B cell (primary cell): ENCODE results near the gene HOMEZ. TPM values are rescaled to one million over a fixed set of nuclear protein-coding genes. Genes with fewer than 3 reads are reported as not detected.
"Not testable (repeated sequence)": the region's sequence is repeated elsewhere in the genome, so short reads cannot be mapped to it uniquely, and the experiment has no call there.

Source experiments
- ATAC-seq: fragments of 200-7000 bp; cut with Tn5 transposase; one replicate; pipeline ENCODE4 v1.10.0; 2021; ENCODE audit warnings: low read depth, mild to moderate bottlenecking, moderate number of reproducible peaks, moderate library complexity
- CTCF ChIA-PET: fragments of 350-600 bp; sonication (Branson Sonifier 250); formaldehyde crosslinking; loops from one replicate; lab custom pipeline; 2021; ENCODE audit warnings: antibody characterized with exemption, inconsistent platforms; lab: Charles Lee
- POLR2A ChIA-PET: fragments of 350-600 bp; sonication (Branson Sonifier 250); formaldehyde crosslinking; loops from one replicate; lab custom pipeline; 2021; ENCODE audit warnings: antibody characterized with exemption; lab: Charles Lee
- DNase-seq: peaks from one replicate; pipeline ENCODE4 v3.0.0; 2013
- H2AFZ ChIP-seq: 2 replicates; pipeline ENCODE4 v1.6.1; 2012; ENCODE audit warnings: mild to moderate bottlenecking, low read depth, low read length; ENCODE audit not compliant: insufficient read depth, poor library complexity, severe bottlenecking
- H3K27ac ChIP-seq, 2 donors: 1 replicate in 1 of 2; 2 replicates in 1 of 2; pipeline ENCODE4 v1.5.1; 2012 to 2013; ENCODE audit warnings: low read length in 2 of 2, mild to moderate bottlenecking in 2 of 2, moderate library complexity in 1 of 2
- H3K27me3 ChIP-seq, 4 experiments: fragments of 200-600 bp in 1 of 4; sonication (generic) in 1 of 4; replicated peaks in 1 of 4; 1 replicate in 2 of 4; 2 replicates in 2 of 4; pipeline versions ENCODE4 v1.6.1 to v1.7.0; 2013 to 2016; ENCODE audit warnings: low read length in 3 of 4, mild to moderate bottlenecking in 2 of 4, mixed read lengths in 1 of 4, moderate library complexity in 1 of 4; ENCODE audit not compliant: insufficient read depth in 4 of 4, control insufficient read depth in 3 of 4; ENCODE audit errors: control extremely low read depth in 1 of 4
- H3K36me3 ChIP-seq, 2 experiments: replicated peaks in 1 of 2; 1 replicate in 1 of 2; 2 replicates in 1 of 2; pipeline versions ENCODE4 v1.6.1 to v1.7.1; 2013; ENCODE audit warnings: low read length in 1 of 2; ENCODE audit not compliant: insufficient read depth in 2 of 2, control insufficient read depth in 1 of 2; ENCODE audit errors: control extremely low read depth in 1 of 2, extremely low read depth in 1 of 2
- H3K4me1 ChIP-seq, 2 donors: fragments of 200-600 bp in 1 of 2; sonication (generic) in 1 of 2; 1 replicate in 1 of 2; 2 replicates in 1 of 2; pipeline versions ENCODE4 v1.5.1 to v1.6.1; 2013 to 2017; ENCODE audit warnings: low read length in 2 of 2; ENCODE audit not compliant: control insufficient read depth in 2 of 2, insufficient read depth in 2 of 2
- H3K4me2 ChIP-seq: replicated peaks from 2 replicates; pipeline ENCODE3; 2012; ENCODE audit warnings: mild to moderate bottlenecking, low read depth, low read length; ENCODE audit not compliant: poor library complexity, severe bottlenecking
- H3K4me3 ChIP-seq, 5 experiments: fragments of 200-600 bp in 1 of 5; sonication (generic) in 1 of 5; 1 replicate in 3 of 5; 2 replicates in 2 of 5; pipeline versions ENCODE4 v1.5.1 to v1.7.0; 2011 to 2016; ENCODE audit warnings: low read length in 4 of 5, mild to moderate bottlenecking in 4 of 5, low read depth in 2 of 5, control low read depth in 1 of 5, moderate library complexity in 1 of 5; ENCODE audit not compliant: insufficient read depth in 1 of 5; ENCODE audit errors: control extremely low read depth in 1 of 5, extremely low read depth in 1 of 5
- H3K79me2 ChIP-seq: fragments of 200-600 bp; sonication (generic); one replicate; pipeline ENCODE4 v1.6.0; 2016; ENCODE audit warnings: low read length; ENCODE audit not compliant: control insufficient read depth, insufficient read depth
- H3K9ac ChIP-seq: fragments of 200-600 bp; sonication (generic); 2 replicates; pipeline ENCODE4 v1.6.1; 2017; ENCODE audit warnings: mild to moderate bottlenecking, low read length, moderate library complexity
- H3K9me3 ChIP-seq, 3 donors: one replicate each; pipeline versions ENCODE4 v1.6.1 to v1.7.1; 2013; ENCODE audit warnings: low read length in 2 of 3; ENCODE audit not compliant: control insufficient read depth in 2 of 3, insufficient read depth in 1 of 3; ENCODE audit errors: control extremely low read depth in 1 of 3
- H4K20me1 ChIP-seq: 2 replicates; pipeline ENCODE4 v1.6.0; 2012; ENCODE audit warnings: mild to moderate bottlenecking, low read length; ENCODE audit not compliant: insufficient read depth, control insufficient read depth, poor library complexity, severe bottlenecking
- H3K27ac Mint-ChIP-seq: one replicate; pipeline ENCODE4 v1.8.0; 2021; ENCODE audit warnings: mixed read lengths
- H3K27me3 Mint-ChIP-seq: one replicate; pipeline ENCODE4 v1.8.0; 2021; ENCODE audit warnings: mixed read lengths
- H3K4me1 Mint-ChIP-seq: one replicate; pipeline ENCODE4 v1.8.0; 2021; ENCODE audit warnings: mixed read lengths
- H3K4me3 Mint-ChIP-seq: one replicate; pipeline ENCODE4 v1.8.0; 2021; ENCODE audit warnings: mixed read lengths
- H3K9me3 Mint-ChIP-seq: one replicate; pipeline ENCODE4 v1.8.0; 2022; ENCODE audit warnings: mixed read lengths; ENCODE audit not compliant: insufficient read depth
- CTCF ChIP-seq: fragments of 200-600 bp; IDR thresholded peaks from one replicate; pipeline ENCODE4 v1.8.0; 2022; ENCODE audit warnings: antibody characterized with exemption, mild to moderate bottlenecking
- EZH2 ChIP-seq: IDR thresholded peaks from 2 replicates; pipeline ENCODE4 v1.6.1; 2012; ENCODE audit warnings: borderline replicate concordance, low read depth, mild to moderate bottlenecking, moderate library complexity, low read length; ENCODE audit not compliant: insufficient read depth, poor library complexity, severe bottlenecking
- WGBS: methylation state at CpG from one replicate; pipeline ENCODE4 v1.1.5; 2013; ENCODE audit warnings: missing lambda C conversion rate; ENCODE audit not compliant: insufficient coverage; 5-methylcytosine and 5-hydroxymethylcytosine counted together
- intact Hi-C: fragments of 100-400 bp; cut with micrococcal nuclease; formaldehyde crosslinking; loops from one replicate; pipeline ENCODE4 v1.10.0; 2022
- polyA plus RNA-seq: library from polyadenylated mRNA; depleted of rRNA; stranded (reverse); fragments of >200 nt; gene quantifications from 2 replicates; pipeline ENCODE4 v1.2.3, GENCODE V29; 2012
- total RNA-seq, 2 donors: library from RNA; stranded (reverse); fragments of 120-200 nt in 1 of 2; gene quantifications; 1 replicate in 1 of 2; 2 replicates in 1 of 2; pipeline versions ENCODE4 v1.2.3 to v1.2.4, GENCODE V29; 2013 to 2022

Gene HOMEZ
- total and polyA plus RNA-seq, 2 donors (not counting 1 experiment from before 2014, with no cell fraction given), result 4.2 to 15.5 TPM

- Histone ChIP-seq H3K4me1 (no peaks in the 10 kb centered on the region), H3K4me2 (no peak overlapping the region), H3K36me3 (no peaks in the 10 kb centered on the region), H3K27me3 (no peaks in the 10 kb centered on the region), H3K9ac (no peak overlapping the region), H2AFZ (no peak overlapping the region), H3K9me3 (no peaks in the 10 kb centered on the region), H4K20me1 (no peaks in the 10 kb centered on the region), H3K4me3 (no peak overlapping the region), H3K79me2 (no peaks in the 10 kb centered on the region), H3K27ac (no peak overlapping the region)
- ATAC-seq (no peak), DNase-seq (no peak)
- CTCF ChIA-PET, result interaction anchor here (11.4 kb wide), 1 partner anchor 110 kb away, joined by 129 read pairs; the partner anchor contains the start of gene CMTM5
- Mint-ChIP-seq H3K4me1 (no peaks in the 10 kb centered on the region), H3K4me3 (no peak overlapping the region), H3K27ac (no peak overlapping the region), H3K9me3 (no peaks in the 10 kb centered on the region), H3K27me3 (peaks cover 13% of the 10 kb centered on the region)
- intact Hi-C loops, result no loop called here
- POLR2A ChIA-PET, result no interaction called here
- 95% methylated on average over 5 of the region's 7 CpGs for WGBS
- TF ChIP-seq CTCF (no peak), EZH2 (no peak)
Observed at GRCh38 chr14:23269193-23269592, 16.7 kb downstream of the HOMEZ start.

GRCh38 chr14:23260849-23261248 lies 25.1 kb downstream of the HOMEZ start:
- H3K4me1 Mint-ChIP-seq, H3K4me3 Mint-ChIP-seq, ATAC-seq, H3K4me3 ChIP-seq, H2AFZ ChIP-seq, H3K36me3 ChIP-seq, H3K9ac ChIP-seq, H3K4me1 ChIP-seq, H4K20me1 ChIP-seq, intact Hi-C loops, H3K27ac Mint-ChIP-seq, H3K9me3 Mint-ChIP-seq, DNase-seq, POLR2A ChIA-PET, H3K79me2 ChIP-seq, H3K27ac ChIP-seq, H3K9me3 ChIP-seq, H3K4me2 ChIP-seq: not testable (repeated sequence)
- peaks cover 0 to 14% (median 4%) of the 10 kb centered on the region in 4 experiments for H3K27me3 ChIP-seq
- CTCF ChIA-PET, result interaction anchor here (0.9 to 1.5 kb wide), 2 partner anchors 119 to 140 kb away, joined by 3 to 6 read pairs; no protein-coding TSS in a partner anchor
- H3K27me3 Mint-ChIP-seq, result peaks cover 47% of the 10 kb centered on the region
- WGBS, result 63% methylated on average over 6 of the region's 8 CpGs
